PC-3 (cell line): ENCODE measurements around the gene RSKR. TPM values are rescaled to one million over a fixed set of nuclear protein-coding genes. Genes with fewer than 3 reads are reported as not detected.
"Not testable (repeated sequence)": the region's sequence is repeated elsewhere in the genome, so short reads cannot be mapped to it uniquely, and the experiment has no call there.

Experiments used
- ATAC-seq: fragments of 200-7000 bp; cut with Tn5 transposase; 2 replicates; pipeline ENCODE4 v1.9.1; 2020; ENCODE audit warnings: mild to moderate bottlenecking, moderate library complexity
- BruUV-seq: library from RNA; stranded (reverse); fragments of 400-500 nt; replicated peaks from 2 replicates; lab custom pipeline; 2021; lab: Mats Ljungman, UMichigan
- CTCF ChIA-PET: fragments of 300-600 bp; sonication (Branson Sonifier 250); formaldehyde crosslinking; loops from one replicate; lab custom pipeline; 2022; ENCODE audit warnings: antibody characterized with exemption; lab: Charles Lee
- POLR2A ChIA-PET: fragments of 300-600 bp; sonication (Branson Sonifier 250); formaldehyde crosslinking; loops from one replicate; lab custom pipeline; 2022; ENCODE audit warnings: antibody characterized with exemption; ENCODE audit not compliant: unreplicated experiment; lab: Charles Lee
- DNase-seq: peaks from one replicate; pipeline ENCODE4 v3.0.0-alpha.2; 2015
- H2AFZ ChIP-seq: fragments of 300-600 bp; sonication (generic); 2 replicates; pipeline ENCODE4 v1.6.0; 2016; ENCODE audit warnings: antibody characterized with exemption, low read length
- H3F3A ChIP-seq: fragments of 300-600 bp; sonication (generic); one replicate; pipeline ENCODE4 v1.6.0; 2017; ENCODE audit warnings: antibody characterized with exemption, low read length, control low read depth, mild to moderate bottlenecking; ENCODE audit not compliant: unreplicated experiment
- H3K27ac ChIP-seq: fragments of 300-600 bp; sonication (generic); 2 replicates; pipeline ENCODE4 v1.5.1; 2016; ENCODE audit warnings: mild to moderate bottlenecking, low read length
- H3K27me3 ChIP-seq: fragments of 300-600 bp; sonication (generic); 2 replicates; pipeline ENCODE4 v1.6.1; 2016; ENCODE audit warnings: low read length, mixed read lengths
- H3K36me3 ChIP-seq: fragments of 300-600 bp; sonication (generic); 2 replicates; pipeline ENCODE4 v1.6.1; 2016; ENCODE audit warnings: low read depth, mixed run types, low read length, mixed read lengths
- H3K4me1 ChIP-seq: fragments of 300-600 bp; sonication (generic); 2 replicates; pipeline ENCODE4 v1.5.1; 2016; ENCODE audit warnings: low read length; ENCODE audit not compliant: insufficient read depth
- H3K4me2 ChIP-seq: fragments of 300-600 bp; sonication (generic); 2 replicates; pipeline ENCODE4 v1.6.0; 2016; ENCODE audit warnings: low read length
- H3K4me3 ChIP-seq: fragments of 300-600 bp; sonication (generic); 2 replicates; pipeline ENCODE4 v1.5.1; 2016; ENCODE audit warnings: mild to moderate bottlenecking, low read length, mixed read lengths
- H3K79me2 ChIP-seq: fragments of 300-600 bp; sonication (generic); 2 replicates; pipeline ENCODE4 v1.6.1; 2017; ENCODE audit warnings: low read length, mixed read lengths
- H3K9ac ChIP-seq: fragments of 300-600 bp; sonication (generic); 2 replicates; pipeline ENCODE4 v1.6.0; 2016; ENCODE audit warnings: mild to moderate bottlenecking, low read length
- H3K9me2 ChIP-seq: fragments of 300-600 bp; sonication (generic); replicated peaks from 2 replicates; pipeline ENCODE4 v1.6.1; 2016; ENCODE audit warnings: mixed run types, low read length, mixed read lengths
- H3K9me3 ChIP-seq: fragments of 300-600 bp; sonication (generic); 2 replicates; pipeline ENCODE4 v1.6.1; 2016; ENCODE audit warnings: low read length, mixed read lengths
- H4K20me1 ChIP-seq: fragments of 300-600 bp; sonication (generic); 2 replicates; pipeline ENCODE4 v1.6.1; 2016; ENCODE audit warnings: low read length, mixed read lengths
- EZH2 ChIP-seq: fragments of 300-600 bp; sonication (generic); IDR thresholded peaks from one replicate; pipeline ENCODE4 v1.6.1; 2017; ENCODE audit warnings: antibody characterized with exemption, mild to moderate bottlenecking, low read length; ENCODE audit not compliant: unreplicated experiment
- EZH2phosphoT487 ChIP-seq: fragments of 300-600 bp; sonication (generic); IDR thresholded peaks from 2 replicates; pipeline ENCODE4 v1.6.1; 2018; ENCODE audit warnings: mild to moderate bottlenecking, antibody characterized with exemption, low read length, borderline replicate concordance
- intact Hi-C: fragments of 100-400 bp; cut with micrococcal nuclease; formaldehyde crosslinking; loops from 2 replicates; pipeline ENCODE4 v1.9.0; 2023
- total RNA-seq: library from RNA; depleted of rRNA; stranded (reverse); fragments of >200 nt; gene quantifications from 2 replicates; pipeline ENCODE4 v1.2.3, GENCODE V29; 2014
- TF ChIP-seq, protein P1 (sequence below): fragments of 300-600 bp; sonication (generic); conservative IDR thresholded peaks from 2 replicates; pipeline ENCODE4 v1.5.1; 2017; ENCODE audit warnings: antibody characterized with exemption, low read depth, mild to moderate bottlenecking, low read length

RSKR gene
- total RNA-seq, 1 experiment from 2014 or later, result 7.2 TPM

DNA sequence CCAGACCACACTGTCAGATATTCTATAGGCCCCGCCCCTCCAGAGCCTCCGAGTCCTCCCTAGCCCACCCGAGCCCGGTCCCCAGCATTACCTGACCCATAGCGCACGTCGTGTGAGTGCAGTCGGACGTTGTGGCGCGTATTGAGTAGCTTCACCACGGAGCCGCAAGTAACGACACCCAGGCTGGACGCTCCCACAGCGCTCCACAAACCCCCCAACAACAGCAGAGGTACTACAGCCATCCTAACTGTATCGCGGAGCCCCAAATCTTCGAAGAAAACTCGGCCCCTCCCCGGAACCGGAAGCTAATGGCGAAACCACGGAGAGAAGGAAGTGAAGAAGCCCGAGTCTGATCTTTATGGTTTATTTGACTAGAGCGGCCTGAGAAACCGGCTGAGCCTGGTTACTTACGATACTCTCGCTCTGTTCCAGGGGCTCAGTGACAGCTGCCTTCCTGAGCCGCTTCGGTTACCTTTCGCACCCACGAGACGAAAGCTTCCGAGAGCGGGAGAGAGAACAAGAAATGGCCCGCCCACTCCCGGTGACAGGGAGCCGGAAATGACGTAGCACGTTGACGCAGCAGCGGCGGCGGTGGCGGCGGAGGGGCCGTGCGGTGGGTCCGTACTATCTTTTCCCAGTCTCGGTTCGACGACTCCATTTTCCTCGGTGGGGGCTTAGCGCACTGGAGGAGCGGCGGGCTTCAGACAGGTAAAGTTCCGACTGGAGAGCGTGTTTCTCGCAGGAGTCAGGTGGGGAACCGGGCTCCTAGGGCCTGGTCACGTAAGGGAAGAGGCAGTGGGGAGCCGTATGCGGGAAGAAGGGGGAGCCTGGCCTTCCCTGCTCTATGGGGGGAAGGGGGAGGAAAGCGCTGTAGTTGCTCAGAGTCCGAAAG, 47.9 kb upstream of the RSKR start, which contains the start of the genes SDF2 and SUPT6H:
SDF2 (minus strand) TSS at position 272 of the 892 bp plus-strand sequence; CDS start at position 242, 30 bp downstream.
SUPT6H (plus strand) TSS at position 571 of the 892 bp plus-strand sequence. CDS start 11,197 bp downstream, outside the sequence.
- no peak for TF ChIP-seq EZH2phosphoT487
- TF ChIP-seq, protein P1, sequence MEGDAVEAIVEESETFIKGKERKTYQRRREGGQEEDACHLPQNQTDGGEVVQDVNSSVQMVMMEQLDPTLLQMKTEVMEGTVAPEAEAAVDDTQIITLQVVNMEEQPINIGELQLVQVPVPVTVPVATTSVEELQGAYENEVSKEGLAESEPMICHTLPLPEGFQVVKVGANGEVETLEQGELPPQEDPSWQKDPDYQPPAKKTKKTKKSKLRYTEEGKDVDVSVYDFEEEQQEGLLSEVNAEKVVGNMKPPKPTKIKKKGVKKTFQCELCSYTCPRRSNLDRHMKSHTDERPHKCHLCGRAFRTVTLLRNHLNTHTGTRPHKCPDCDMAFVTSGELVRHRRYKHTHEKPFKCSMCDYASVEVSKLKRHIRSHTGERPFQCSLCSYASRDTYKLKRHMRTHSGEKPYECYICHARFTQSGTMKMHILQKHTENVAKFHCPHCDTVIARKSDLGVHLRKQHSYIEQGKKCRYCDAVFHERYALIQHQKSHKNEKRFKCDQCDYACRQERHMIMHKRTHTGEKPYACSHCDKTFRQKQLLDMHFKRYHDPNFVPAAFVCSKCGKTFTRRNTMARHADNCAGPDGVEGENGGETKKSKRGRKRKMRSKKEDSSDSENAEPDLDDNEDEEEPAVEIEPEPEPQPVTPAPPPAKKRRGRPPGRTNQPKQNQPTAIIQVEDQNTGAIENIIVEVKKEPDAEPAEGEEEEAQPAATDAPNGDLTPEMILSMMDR, result no peak
- no peak for TF ChIP-seq EZH2
- Histone ChIP-seq H2AFZ (peak within 1 kb of the TSS; percentile 90), H3K36me3 (no peaks in the 10 kb centered on the region), H3K9me2 (no peaks in the 10 kb centered on the region), H3F3A (no peaks in the 10 kb centered on the region), H4K20me1 (0 out of 2 replicates have a peak, but pooled peaks cover 8% of the 10 kb centered on the region), H3K27ac (peak within 1 kb of the TSS; percentile 87), H3K4me3 (peak within 1 kb of the TSS; percentile 96), H3K9me3 (no peaks in the 10 kb centered on the region), H3K27me3 (no peaks in the 10 kb centered on the region), H3K9ac (peak within 1 kb of the TSS; percentile 94), H3K4me2 (peak within 1 kb of the TSS; percentile 94), H3K4me1 (peaks cover 16% of the 10 kb centered on the region), H3K79me2 (peaks cover 73% of the 10 kb centered on the region)
- BruUV-seq, result TSS peak; percentile 74
- ChIA-PET POLR2A (interaction anchor here (0.6 to 1.1 kb wide), 2 partner anchors 15 to 151 kb away, joined by 4 to 25 read pairs; no protein-coding TSS in a partner anchor), CTCF (interaction anchor here (0.7 to 1.4 kb wide), 2 partner anchors 17 to 194 kb away, joined by 4 to 8 read pairs; partner anchors contain the start of gene BLTP2)
- intact Hi-C loops, result loop anchor here (1.0 kb wide), 1 partner anchor 16 kb away; no protein-coding TSS in a partner anchor
- peak; percentile 84 for ATAC-seq
- peak; percentile 78 for DNase-seq

DNA sequence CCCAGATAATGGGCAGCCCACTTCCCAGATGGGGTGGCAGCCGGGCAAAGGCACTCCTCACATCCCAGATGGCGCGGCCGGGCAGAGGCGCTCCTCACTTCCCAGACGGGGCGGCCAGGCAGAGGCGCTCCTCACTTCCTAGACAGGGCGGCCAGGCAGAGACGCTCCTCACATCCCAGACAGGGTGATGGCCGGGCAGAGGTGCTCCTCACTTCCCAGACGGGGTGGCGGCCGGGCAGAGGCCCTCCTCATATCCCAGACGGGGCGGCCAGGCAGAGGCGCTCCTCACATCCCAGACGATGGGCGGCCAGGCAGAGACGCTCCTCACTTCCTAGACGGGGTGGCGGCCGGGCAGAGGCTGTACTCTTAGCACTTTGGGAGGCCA, 45.5 kb upstream of the RSKR start:
- H3K4me3 ChIP-seq, H3K9ac ChIP-seq, POLR2A ChIA-PET, H2AFZ ChIP-seq, H3K4me2 ChIP-seq, H3K9me2 ChIP-seq, BruUV-seq, ATAC-seq, DNase-seq, CTCF ChIA-PET, H3K36me3 ChIP-seq, H3K27me3 ChIP-seq, intact Hi-C loops, H3K9me3 ChIP-seq, H3K27ac ChIP-seq, H4K20me1 ChIP-seq, H3F3A ChIP-seq: not testable (repeated sequence)
- Histone ChIP-seq H3K79me2 (peaks cover 59% of the 10 kb centered on the region), H3K4me1 (peaks cover 16% of the 10 kb centered on the region)

DNA sequence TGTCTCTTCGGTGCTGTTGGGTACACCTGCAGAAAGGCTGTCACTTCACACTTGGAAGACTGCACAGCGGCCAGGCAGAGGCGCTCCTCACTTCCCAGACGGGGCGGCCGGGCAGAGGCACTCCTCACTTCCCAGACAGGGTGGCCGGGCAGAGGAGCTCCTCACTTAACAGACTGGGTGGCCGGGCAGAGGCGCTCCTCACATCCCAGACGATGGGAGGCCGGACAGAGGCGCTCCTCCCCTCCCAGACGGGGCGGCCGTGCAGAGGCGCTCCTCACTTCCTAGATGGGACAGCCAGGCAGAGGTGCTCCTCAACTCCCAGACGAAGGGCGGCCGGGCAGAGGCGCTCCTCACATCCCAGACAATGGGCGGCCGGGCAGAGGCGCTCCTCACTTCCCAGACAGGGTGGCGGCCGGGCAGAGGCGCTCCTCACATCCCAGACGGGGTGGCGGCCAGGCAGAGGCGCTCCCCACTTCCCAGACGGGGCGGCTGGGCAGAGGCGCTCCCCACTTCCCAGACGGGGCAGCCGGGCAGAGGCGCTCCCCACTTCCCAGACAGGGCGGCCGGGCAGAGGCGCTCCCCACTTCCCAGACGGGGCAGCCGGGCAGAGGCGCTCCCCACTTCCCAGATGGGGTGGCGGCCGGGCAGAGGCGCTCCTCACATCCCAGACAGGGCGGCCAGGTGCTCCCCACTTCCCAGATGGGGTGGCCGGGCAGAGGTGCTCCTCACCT, 44.9 kb upstream of the RSKR start:
- not testable (repeated sequence) for ATAC-seq, BruUV-seq

DNA sequence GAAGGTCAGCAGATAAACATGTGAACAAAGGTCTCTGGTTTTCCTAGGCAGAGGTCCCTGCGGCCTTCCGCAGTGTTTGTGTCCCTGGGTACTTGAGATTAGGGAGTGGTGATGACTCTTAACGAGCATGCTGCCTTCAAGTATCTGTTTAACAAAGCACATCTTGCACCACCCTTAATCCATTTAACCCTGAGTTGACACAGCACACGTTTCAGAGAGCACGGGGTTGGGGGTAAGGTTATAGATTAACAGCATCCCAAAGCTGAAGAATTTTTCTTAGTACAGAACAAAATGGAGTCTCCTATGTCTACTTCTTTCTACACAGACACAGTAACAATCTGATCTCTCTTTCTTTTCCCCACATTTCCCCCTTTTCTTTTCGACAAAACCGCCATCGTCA, 44.4 kb upstream of the RSKR start:
- ATAC-seq, POLR2A ChIA-PET: not testable (repeated sequence)

More for the DNA sequence above, 44.9 kb upstream of the RSKR start:
- H3K4me3 ChIP-seq, H3K9me3 ChIP-seq, H3F3A ChIP-seq, H3K36me3 ChIP-seq, H2AFZ ChIP-seq, H3K9me2 ChIP-seq, H3K4me2 ChIP-seq, H3K27me3 ChIP-seq, POLR2A ChIA-PET, H4K20me1 ChIP-seq, H3K9ac ChIP-seq, DNase-seq, intact Hi-C loops, H3K27ac ChIP-seq, CTCF ChIA-PET: not testable (repeated sequence)
- Histone ChIP-seq H3K4me1 (peaks cover 15% of the 10 kb centered on the region), H3K79me2 (peaks cover 53% of the 10 kb centered on the region)

More for the DNA sequence above, 44.4 kb upstream of the RSKR start:
- DNase-seq, BruUV-seq, H3K9me2 ChIP-seq, H4K20me1 ChIP-seq, H2AFZ ChIP-seq, H3K4me2 ChIP-seq, H3K27me3 ChIP-seq, H3K9ac ChIP-seq, H3K9me3 ChIP-seq, H3K36me3 ChIP-seq, CTCF ChIA-PET, intact Hi-C loops, H3K4me3 ChIP-seq, H3F3A ChIP-seq, H3K4me1 ChIP-seq, H3K27ac ChIP-seq: not testable (repeated sequence)
- peaks cover 48% of the 10 kb centered on the region for H3K79me2 ChIP-seq
